CD4-positive, CD25-positive, alpha-beta regulatory T cell (primary cell): ENCODE results near the gene RAB27B. TPM values are rescaled to one million over a fixed set of nuclear protein-coding genes. Genes with fewer than 3 reads are reported as not detected.

Experiments used
- ATAC-seq, 2 donors: fragments of 150-1000 bp; cut with Tn5 transposase; one replicate each; pipeline ENCODE4 v1.10.0; 2021; ENCODE audit warnings: low read depth in 2 of 2, moderate number of reproducible peaks in 2 of 2, moderate library complexity in 1 of 2
- DNase-seq, 3 donors: peaks; one replicate each; pipeline versions ENCODE4 v3.0.0 to v3.0.0-alpha.2; 2012 to 2022; ENCODE audit warnings: mixed read lengths in 1 of 3
- H3K27ac ChIP-seq: one replicate; pipeline ENCODE4 v1.7.0; 2013; ENCODE audit warnings: mild to moderate bottlenecking, low read length; ENCODE audit not compliant: insufficient read depth, poor library complexity, severe bottlenecking
- H3K27me3 ChIP-seq: one replicate; pipeline ENCODE4 v1.7.0; 2013; ENCODE audit warnings: low read length; ENCODE audit not compliant: control insufficient read depth, insufficient read depth
- H3K36me3 ChIP-seq: one replicate; pipeline ENCODE4 v1.7.0; 2013; ENCODE audit warnings: mild to moderate bottlenecking, low read length, moderate library complexity; ENCODE audit not compliant: control insufficient read depth, insufficient read depth
- H3K4me1 ChIP-seq: 2 replicates; pipeline ENCODE4 v1.7.0; 2013; ENCODE audit warnings: mild to moderate bottlenecking, low read length; ENCODE audit not compliant: insufficient read depth, control insufficient read depth, poor library complexity, severe bottlenecking
- H3K4me3 ChIP-seq: one replicate; pipeline ENCODE4 v1.7.0; 2013; ENCODE audit warnings: low read depth, mild to moderate bottlenecking, low read length, moderate library complexity
- H3K9me3 ChIP-seq, 2 experiments: 1 replicate in 1 of 2; 2 replicates in 1 of 2; pipeline ENCODE4 v1.7.0; 2013; ENCODE audit warnings: low read length in 2 of 2, mild to moderate bottlenecking in 1 of 2, moderate library complexity in 1 of 2; ENCODE audit not compliant: control insufficient read depth in 2 of 2
- H3K27ac Mint-ChIP-seq, 3 donors: one replicate each; pipeline ENCODE4 v1.8.0; 2020 to 2022; ENCODE audit warnings: mild to moderate bottlenecking in 3 of 3, mixed read lengths in 3 of 3, moderate library complexity in 2 of 3
- H3K27me3 Mint-ChIP-seq: one replicate; pipeline ENCODE4 v1.8.0; 2022; ENCODE audit warnings: mild to moderate bottlenecking, mixed read lengths
- H3K36me3 Mint-ChIP-seq: one replicate; pipeline ENCODE4 v1.8.0; 2020; ENCODE audit warnings: mixed read lengths
- H3K4me1 Mint-ChIP-seq, 4 donors: one replicate each; pipeline ENCODE4 v1.8.0; 2020 to 2022; ENCODE audit warnings: mixed read lengths in 4 of 4, mild to moderate bottlenecking in 1 of 4
- H3K4me3 Mint-ChIP-seq, 4 donors: one replicate each; pipeline ENCODE4 v1.8.0; 2020 to 2022; ENCODE audit warnings: mild to moderate bottlenecking in 4 of 4, mixed read lengths in 4 of 4, moderate library complexity in 3 of 4
- H3K9me3 Mint-ChIP-seq, 7 donors: one replicate each; pipeline ENCODE4 v1.8.0; 2020 to 2022; ENCODE audit warnings: mixed read lengths in 7 of 7, mild to moderate bottlenecking in 3 of 7, moderate library complexity in 2 of 7
- polyA plus RNA-seq, 4 donors: library from polyadenylated mRNA; unstranded; fragments of 300-500 nt; fragmentation: Illumina TruSeq; gene quantifications; one replicate each; pipeline ENCODE4 v1.2.3, GENCODE V29; 2021
- total RNA-seq: library from RNA; stranded (reverse); gene quantifications from one replicate; pipeline ENCODE4 v1.2.3, GENCODE V29; 2022

RAB27B gene
- total and polyA plus RNA-seq, 5 donors from 2014 or later: 0.22 to 8.5 TPM; not detected in 3

DNA sequence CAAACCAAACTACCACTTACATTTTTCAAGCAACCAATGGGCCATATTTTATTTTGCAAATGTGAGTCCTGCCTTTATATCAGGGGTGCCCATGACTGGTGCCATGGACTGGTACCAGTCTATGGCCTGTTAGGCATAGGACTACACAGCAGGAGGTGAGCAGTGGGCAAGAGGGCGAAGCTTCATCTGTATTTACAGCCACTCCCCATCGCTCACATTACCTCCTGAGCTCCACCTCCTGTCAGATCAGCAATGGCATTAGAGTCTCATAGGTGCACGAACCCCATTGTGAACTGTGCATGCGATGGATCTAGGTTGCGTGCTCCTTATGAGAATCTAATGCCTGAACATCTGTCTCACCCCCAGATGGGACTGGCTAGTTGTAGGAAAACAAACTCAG lies 77.4 kb downstream of the RAB27B start:
- H3K27me3 Mint-ChIP-seq: no peaks in the 10 kb centered on the region
- H3K4me1 ChIP-seq: no peaks in the 10 kb centered on the region
- DNase-seq: no peak
- H3K27ac ChIP-seq: no peak overlapping the region
- no peak for ATAC-seq
- no peak overlapping the region for H3K4me3 ChIP-seq
- H3K9me3 Mint-ChIP-seq: peaks cover 0 to 1% (median 0%) of the 10 kb centered on the region in 7 donors
- H3K27ac Mint-ChIP-seq: no peak overlapping the region
- no peak overlapping the region for H3K4me3 Mint-ChIP-seq
- no peaks in the 10 kb centered on the region for H3K27me3 ChIP-seq
- no peaks in the 10 kb centered on the region for H3K4me1 Mint-ChIP-seq
- no peaks in the 10 kb centered on the region for H3K9me3 ChIP-seq
- no peaks in the 10 kb centered on the region for H3K36me3 ChIP-seq
- H3K36me3 Mint-ChIP-seq: no peaks in the 10 kb centered on the region

DNA sequence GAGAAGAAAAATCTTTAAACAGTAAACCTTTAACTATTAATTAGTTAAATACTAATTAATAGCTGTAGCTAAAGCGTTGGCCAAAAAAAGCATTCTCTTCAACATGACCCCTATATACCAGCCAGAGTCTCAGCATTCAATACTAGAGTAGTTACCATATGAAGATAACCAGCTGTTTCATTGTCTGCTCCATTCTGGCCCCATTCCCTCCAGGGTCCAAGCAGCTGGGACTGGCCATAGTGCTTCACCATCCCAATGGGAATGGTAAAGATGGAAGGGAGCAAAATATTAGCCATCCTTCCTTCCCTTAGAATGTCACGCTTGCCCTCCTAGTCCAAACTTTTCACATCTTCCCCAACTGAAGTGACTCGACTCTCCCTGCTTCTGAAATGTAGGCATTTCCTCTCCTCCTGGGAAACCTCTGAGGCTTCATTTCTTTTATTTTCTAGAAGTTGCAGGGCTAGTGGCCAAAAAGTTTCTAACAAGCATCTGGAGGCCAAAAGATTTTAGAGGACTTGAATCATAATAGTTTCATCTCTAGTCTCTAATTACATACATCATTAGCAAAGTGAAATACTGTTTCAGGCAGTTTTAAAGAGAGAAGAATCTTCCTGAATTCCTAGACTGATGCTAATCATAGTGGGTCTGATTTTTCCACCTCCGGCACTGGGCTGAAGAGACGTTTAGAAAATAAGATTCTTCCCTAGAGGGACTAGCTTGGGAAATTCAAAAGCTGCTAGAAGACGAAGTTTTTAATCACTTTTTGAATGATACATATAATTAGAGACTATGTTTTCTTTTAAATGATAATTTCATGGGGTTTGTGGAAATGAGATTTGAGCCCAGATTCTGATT lies 78.3 kb downstream of the RAB27B start:
- no peak overlapping the region for H3K4me3 ChIP-seq
- Mint-ChIP-seq H3K27ac (no peak overlapping the region), H3K9me3 (peaks cover 0 to 3% (median 0%) of the 10 kb centered on the region in 7 donors), H3K4me3 (no peak overlapping the region), H3K27me3 (no peaks in the 10 kb centered on the region), H3K36me3 (no peaks in the 10 kb centered on the region), H3K4me1 (no peaks in the 10 kb centered on the region)
- no peak overlapping the region for H3K27ac ChIP-seq
- ATAC-seq: no peak
- H3K9me3 ChIP-seq: no peaks in the 10 kb centered on the region
- H3K27me3 ChIP-seq: no peaks in the 10 kb centered on the region
- no peaks in the 10 kb centered on the region for H3K4me1 ChIP-seq
- H3K36me3 ChIP-seq: no peaks in the 10 kb centered on the region
- no peak for DNase-seq

DNA sequence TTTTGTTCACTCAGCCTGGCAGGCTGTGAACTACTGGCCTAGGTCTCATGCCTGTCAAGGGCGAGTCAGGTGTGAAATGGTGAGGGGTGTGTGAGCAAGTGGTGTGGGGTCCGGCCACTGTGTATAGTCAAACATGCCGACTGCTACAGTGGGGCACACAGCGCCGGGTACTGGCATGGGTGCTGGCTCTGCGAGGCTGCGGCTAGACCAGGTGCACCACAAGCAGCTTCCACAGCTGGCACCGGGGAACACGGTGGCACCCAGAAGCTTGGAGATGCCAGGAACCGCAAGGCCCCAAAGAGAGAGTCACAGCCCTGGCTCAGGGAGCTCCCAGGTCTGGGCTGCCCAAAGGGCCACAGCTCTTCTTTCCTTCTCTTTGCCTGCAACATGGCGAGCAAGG lies 81.3 kb downstream of the RAB27B start:
- Histone ChIP-seq H3K4me3 (no peak overlapping the region), H3K9me3 (no peaks in the 10 kb centered on the region), H3K27ac (no peak overlapping the region), H3K27me3 (no peaks in the 10 kb centered on the region), H3K36me3 (no peaks in the 10 kb centered on the region), H3K4me1 (no peaks in the 10 kb centered on the region)
- Mint-ChIP-seq H3K36me3 (no peaks in the 10 kb centered on the region), H3K9me3 (peaks cover 0 to 3% (median 0%) of the 10 kb centered on the region in 7 donors), H3K27me3 (no peaks in the 10 kb centered on the region), H3K27ac (no peak overlapping the region), H3K4me1 (no peaks in the 10 kb centered on the region), H3K4me3 (no peak overlapping the region)
- no peak for DNase-seq
- no peak for ATAC-seq

DNA sequence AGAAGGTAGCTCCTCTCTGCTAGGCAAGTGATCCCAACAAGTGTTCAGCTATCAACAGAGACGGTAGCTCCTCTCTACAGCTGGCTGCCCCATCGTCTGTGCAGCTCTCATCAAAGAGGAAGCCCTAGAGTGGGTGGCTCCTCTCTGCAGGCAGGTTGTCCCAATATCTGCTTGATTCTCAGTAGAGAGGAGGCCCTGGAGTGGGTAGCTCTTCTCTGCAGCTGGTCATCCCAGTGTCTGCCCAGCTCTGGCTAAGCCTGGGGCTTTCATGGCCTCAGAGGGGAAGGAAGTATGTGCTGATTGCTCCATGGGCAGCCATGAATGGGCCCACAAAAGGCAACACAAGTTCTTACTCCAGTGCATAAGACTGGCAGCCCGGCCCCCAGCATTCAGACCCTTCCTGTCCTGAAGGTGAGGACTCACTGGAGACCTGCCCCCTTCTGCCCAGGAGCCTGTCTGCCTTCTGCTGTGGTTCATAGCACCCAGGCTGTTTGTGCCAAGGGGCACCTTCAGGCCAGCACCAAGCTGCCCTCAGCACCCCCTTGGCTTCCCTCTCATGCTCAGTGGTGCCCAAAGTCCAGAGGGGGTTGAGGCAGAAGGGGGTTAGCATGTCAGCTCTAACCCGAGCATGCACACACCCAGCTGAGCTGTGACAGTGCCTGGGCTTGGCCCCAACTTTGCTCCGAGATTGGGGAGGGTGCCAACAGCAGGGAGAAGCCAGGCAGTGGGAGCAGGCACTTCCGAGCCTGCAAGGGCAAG lies 82.1 kb downstream of the RAB27B start:
- no peaks in the 10 kb centered on the region for H3K27me3 ChIP-seq
- Mint-ChIP-seq H3K27ac (no peak overlapping the region), H3K9me3 (peaks cover 0 to 3% (median 0%) of the 10 kb centered on the region in 7 donors), H3K4me3 (no peak overlapping the region), H3K27me3 (no peaks in the 10 kb centered on the region), H3K36me3 (no peaks in the 10 kb centered on the region), H3K4me1 (no peaks in the 10 kb centered on the region)
- no peak overlapping the region for H3K27ac ChIP-seq
- H3K4me1 ChIP-seq: no peaks in the 10 kb centered on the region
- no peaks in the 10 kb centered on the region for H3K36me3 ChIP-seq
- H3K4me3 ChIP-seq: no peak overlapping the region
- DNase-seq (no peak), ATAC-seq (no peak)
- H3K9me3 ChIP-seq: no peaks in the 10 kb centered on the region

DNA sequence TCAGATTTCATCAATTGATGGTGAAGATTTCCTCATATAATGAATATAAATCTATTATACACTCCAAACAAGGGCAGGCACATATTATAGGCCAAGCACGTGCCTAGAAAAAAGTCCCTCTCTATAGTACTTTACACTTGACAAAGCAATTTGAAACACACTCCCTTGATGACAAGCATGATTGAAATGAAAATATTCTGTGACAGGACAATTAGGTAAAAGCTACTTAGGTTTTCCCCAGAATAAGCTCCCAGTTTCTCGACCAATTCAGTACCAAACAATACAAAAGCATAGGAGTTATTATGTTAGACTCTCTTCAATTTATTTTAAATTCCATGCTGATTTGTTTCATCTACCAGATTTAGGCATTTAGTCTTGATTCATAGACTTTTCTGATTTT lies 83.3 kb downstream of the RAB27B start:
- Histone ChIP-seq H3K4me1 (no peaks in the 10 kb centered on the region), H3K9me3 (no peaks in the 10 kb centered on the region), H3K36me3 (no peaks in the 10 kb centered on the region), H3K27me3 (no peaks in the 10 kb centered on the region), H3K27ac (no peak overlapping the region), H3K4me3 (no peak overlapping the region)
- H3K27me3 Mint-ChIP-seq: no peaks in the 10 kb centered on the region
- H3K4me1 Mint-ChIP-seq: no peaks in the 10 kb centered on the region
- no peak overlapping the region for H3K27ac Mint-ChIP-seq
- no peak for DNase-seq
- peaks cover 0 to 3% (median 0%) of the 10 kb centered on the region in 7 donors for H3K9me3 Mint-ChIP-seq
- H3K36me3 Mint-ChIP-seq: no peaks in the 10 kb centered on the region
- no peak for ATAC-seq
- H3K4me3 Mint-ChIP-seq: no peak overlapping the region

DNA sequence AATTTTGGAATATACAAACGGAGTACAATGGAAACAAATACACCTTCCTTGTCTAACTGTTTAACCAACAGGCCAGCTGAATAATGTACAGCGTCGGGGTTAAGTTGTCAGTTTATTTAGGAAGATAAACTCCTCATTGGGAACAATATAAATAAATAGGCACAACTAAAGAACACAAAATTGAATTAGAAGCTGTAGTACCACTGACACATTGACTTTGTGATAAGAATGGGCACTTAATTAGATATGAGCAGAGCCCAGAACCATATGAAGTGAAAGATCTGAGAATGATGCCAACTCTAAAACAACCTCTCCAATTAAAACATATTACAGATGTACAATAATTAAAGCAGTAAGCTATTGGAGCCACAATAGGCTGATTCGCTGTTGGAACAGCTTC lies 86.5 kb downstream of the RAB27B start:
- Mint-ChIP-seq H3K9me3 (peaks cover 0 to 3% (median 0%) of the 10 kb centered on the region in 7 donors), H3K4me1 (no peaks in the 10 kb centered on the region), H3K4me3 (no peak overlapping the region), H3K27ac (no peak overlapping the region), H3K36me3 (no peaks in the 10 kb centered on the region), H3K27me3 (no peaks in the 10 kb centered on the region)
- DNase-seq: no peak
- H3K36me3 ChIP-seq: no peaks in the 10 kb centered on the region
- H3K27ac ChIP-seq: no peak overlapping the region
- H3K9me3 ChIP-seq: no peaks in the 10 kb centered on the region
- no peak overlapping the region for H3K4me3 ChIP-seq
- H3K27me3 ChIP-seq: no peaks in the 10 kb centered on the region
- H3K4me1 ChIP-seq: no peaks in the 10 kb centered on the region
- ATAC-seq: no peak

DNA sequence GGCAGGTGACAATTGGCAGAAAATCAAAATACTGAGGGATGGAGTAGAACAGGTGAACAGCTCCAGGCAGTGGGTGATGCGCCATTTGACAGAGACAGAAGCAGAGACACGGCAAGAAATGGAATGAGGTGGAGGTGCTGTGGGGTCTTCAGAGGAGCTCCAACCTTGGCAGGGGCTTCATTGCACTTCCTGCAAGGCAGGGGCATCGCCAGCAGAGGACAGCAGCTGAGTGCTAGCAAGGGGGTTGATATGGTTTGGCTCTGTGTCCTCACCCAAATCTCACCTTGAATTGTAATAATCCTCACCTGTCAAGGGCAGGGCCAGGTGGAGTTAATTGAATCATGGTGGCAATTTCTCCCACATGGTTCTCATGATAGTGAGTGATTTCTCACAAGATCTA lies 88.2 kb downstream of the RAB27B start:
- no peaks in the 10 kb centered on the region for H3K4me1 ChIP-seq
- no peak overlapping the region for H3K4me3 Mint-ChIP-seq
- no peak for ATAC-seq

More for the DNA sequence above, 88.2 kb downstream of the RAB27B start:
- H3K27me3 ChIP-seq: no peaks in the 10 kb centered on the region
- DNase-seq: no peak
- no peak overlapping the region for H3K27ac ChIP-seq
- no peaks in the 10 kb centered on the region for H3K27me3 Mint-ChIP-seq
- no peaks in the 10 kb centered on the region for H3K9me3 ChIP-seq
- no peaks in the 10 kb centered on the region for H3K4me1 Mint-ChIP-seq
- H3K36me3 ChIP-seq: no peaks in the 10 kb centered on the region
- H3K9me3 Mint-ChIP-seq: peaks cover 0 to 2% (median 0%) of the 10 kb centered on the region in 7 donors
- no peak overlapping the region for H3K27ac Mint-ChIP-seq
- H3K4me3 ChIP-seq: no peak overlapping the region
- no peaks in the 10 kb centered on the region for H3K36me3 Mint-ChIP-seq
